Measurements from ENCODE around the gene AIP. TPM values are rescaled to one million over a fixed set of nuclear protein-coding genes. Genes with fewer than 3 reads are reported as not detected.
A peak's percentile ranks its signal among the peaks of the same experiment; 100 is the strongest.

The AIP gene
- total and polyA plus RNA-seq, 9 of the 15 experiments (the other 6 are each of a cell fraction or from before 2014, with no cell fraction given), result 5.2 to 92.5 (median 52.7) TPM

GRCh38 chr11:67463186-67463585, 19.6 kb upstream of the AIP start (continued):
- TF ChIP-seq CTCFL (IDR thresholded peaks at IDR 0.05; ENCODE audit: borderline replicate concordance, insufficient read depth, low read depth, low read length, poor library complexity, severe bottlenecking), result peak; percentile 20
- TF ChIP-seq ZEB2 (IDR thresholded peaks at IDR 0.05), result peak; percentile 73
- 0 out of 2 replicates have a peak, but pooled peaks have one; percentile 22 for TF ChIP-seq CTBP1 (IDR thresholded peaks at IDR 0.05; ENCODE audit: borderline replicate concordance)
- TF ChIP-seq CXXC5 (CRISPR knock-in tag; IDR thresholded peaks at IDR 0.05), result 0 out of 2 replicates have a peak, but pooled peaks have one; percentile 4
- TF ChIP-seq ATF3 (IDR thresholded peaks at IDR 0.05), result no peak
- TF ChIP-seq ATF3 (CRISPR knock-in tag; conservative IDR thresholded peaks at IDR 0.05), result 0 out of 2 replicates have a peak, but pooled peaks have one; percentile 6
- 0 out of 2 replicates have a peak, but pooled peaks have one; percentile 10 for TF ChIP-seq TCF3 (CRISPR knock-in tag; IDR thresholded peaks at IDR 0.05)

Measured in K562 (cell line).